ENCODE measurements around the gene WBP2. TPM values are rescaled to one million over a fixed set of nuclear protein-coding genes. Genes with fewer than 3 reads are reported as not detected.

Gene WBP2
- total RNA-seq, 1 donor = 26.8 TPM

- no peak for DNase-seq (ENCODE audit: low read depth)
- TF ChIP-seq, protein P1, sequence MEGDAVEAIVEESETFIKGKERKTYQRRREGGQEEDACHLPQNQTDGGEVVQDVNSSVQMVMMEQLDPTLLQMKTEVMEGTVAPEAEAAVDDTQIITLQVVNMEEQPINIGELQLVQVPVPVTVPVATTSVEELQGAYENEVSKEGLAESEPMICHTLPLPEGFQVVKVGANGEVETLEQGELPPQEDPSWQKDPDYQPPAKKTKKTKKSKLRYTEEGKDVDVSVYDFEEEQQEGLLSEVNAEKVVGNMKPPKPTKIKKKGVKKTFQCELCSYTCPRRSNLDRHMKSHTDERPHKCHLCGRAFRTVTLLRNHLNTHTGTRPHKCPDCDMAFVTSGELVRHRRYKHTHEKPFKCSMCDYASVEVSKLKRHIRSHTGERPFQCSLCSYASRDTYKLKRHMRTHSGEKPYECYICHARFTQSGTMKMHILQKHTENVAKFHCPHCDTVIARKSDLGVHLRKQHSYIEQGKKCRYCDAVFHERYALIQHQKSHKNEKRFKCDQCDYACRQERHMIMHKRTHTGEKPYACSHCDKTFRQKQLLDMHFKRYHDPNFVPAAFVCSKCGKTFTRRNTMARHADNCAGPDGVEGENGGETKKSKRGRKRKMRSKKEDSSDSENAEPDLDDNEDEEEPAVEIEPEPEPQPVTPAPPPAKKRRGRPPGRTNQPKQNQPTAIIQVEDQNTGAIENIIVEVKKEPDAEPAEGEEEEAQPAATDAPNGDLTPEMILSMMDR (IDR thresholded peaks at IDR 0.05; ENCODE audit: insufficient read depth, low read depth, low read length) = no peak
Observed at GRCh38 chr17:75820094-75821080, 34.7 kb downstream of the WBP2 start.

GRCh38 chr17:75819678-75820077 is 35.5 kb downstream of the WBP2 start:
- TF ChIP-seq, protein P1 (IDR thresholded peaks at IDR 0.05; ENCODE audit: insufficient read depth, low read depth, low read length) = no peak
- DNase-seq (ENCODE audit: low read depth) = no peak
- H3K4me3 ChIP-seq (ENCODE audit: low read depth, low read length) = no peak overlapping the region

More at GRCh38 chr17:75820094-75821080, 34.7 kb downstream of the WBP2 start:
- no peak overlapping the region for H3K4me3 ChIP-seq (ENCODE audit: low read depth, low read length)

- no peak for DNase-seq (ENCODE audit: low read depth)
- no peak overlapping the region for H3K4me3 ChIP-seq (ENCODE audit: low read depth, low read length)
- TF ChIP-seq, protein P1 (IDR thresholded peaks at IDR 0.05; ENCODE audit: insufficient read depth, low read depth, low read length) = no peak
Observed at GRCh38 chr17:75819116-75819515, 36.0 kb downstream of the WBP2 start.

DNA sequence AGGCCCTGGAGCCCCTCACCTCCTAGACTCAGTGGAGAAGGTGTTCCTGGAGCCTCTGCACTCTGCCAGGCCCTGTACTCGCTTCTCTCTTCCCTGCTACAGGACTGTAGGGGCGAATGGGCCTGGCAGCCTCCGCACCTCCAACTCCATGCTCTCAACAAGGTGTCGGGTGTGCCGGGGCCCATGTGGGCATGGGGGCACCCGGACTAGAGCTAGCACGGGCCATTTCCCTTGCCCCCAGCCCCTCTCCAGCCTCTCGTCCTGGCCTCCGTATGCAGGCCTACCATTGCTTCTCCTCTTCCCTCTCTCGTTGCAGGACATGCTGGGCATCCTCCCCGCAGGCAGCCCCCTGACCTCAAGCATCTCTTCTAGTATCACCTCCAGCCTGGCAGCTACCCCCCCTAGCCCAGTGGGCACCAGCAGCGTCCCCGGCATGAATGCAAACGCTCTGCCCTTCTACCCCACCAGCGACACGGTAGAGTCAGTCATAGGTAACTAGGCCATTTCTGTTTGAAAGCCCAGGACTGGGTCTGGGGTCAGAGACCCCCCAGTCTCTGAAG is 36.7 kb downstream of the WBP2 start:
- DNase-seq (ENCODE audit: low read depth) = no peak
- TF ChIP-seq, protein P1 (IDR thresholded peaks at IDR 0.05; ENCODE audit: insufficient read depth, low read depth, low read length) = no peak
- no peak overlapping the region for H3K4me3 ChIP-seq (ENCODE audit: low read depth, low read length)

- no peak for DNase-seq (ENCODE audit: low read depth)
- H3K4me3 ChIP-seq (ENCODE audit: low read depth, low read length) = no peak overlapping the region
- TF ChIP-seq, protein P1 (IDR thresholded peaks at IDR 0.05; ENCODE audit: insufficient read depth, low read depth, low read length) = no peak
Observed at GRCh38 chr17:75817571-75817970, 37.6 kb downstream of the WBP2 start.

DNA sequence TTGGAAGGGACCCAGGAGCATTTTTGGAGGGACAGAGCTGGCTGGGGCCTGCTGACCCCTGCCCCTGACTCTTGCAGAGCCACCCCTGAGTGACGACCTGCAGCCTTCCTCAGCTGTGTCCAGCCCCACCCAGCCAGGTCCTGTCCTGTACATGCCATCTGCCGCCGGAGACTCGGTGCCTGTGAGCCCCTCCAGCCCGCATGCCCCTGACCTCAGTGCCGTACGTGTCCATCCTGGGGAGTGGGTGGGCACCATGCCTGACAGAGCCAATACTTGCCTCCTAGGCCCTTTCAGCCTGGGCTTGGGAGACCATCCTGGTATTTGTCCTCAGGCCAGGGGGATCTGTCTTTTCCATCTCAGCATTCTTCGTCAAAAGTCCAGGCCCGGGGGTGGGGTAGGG is 38.4 kb downstream of the WBP2 start:
- DNase-seq (ENCODE audit: low read depth) = no peak
- TF ChIP-seq, protein P1 (IDR thresholded peaks at IDR 0.05; ENCODE audit: insufficient read depth, low read depth, low read length) = no peak
- H3K4me3 ChIP-seq (ENCODE audit: low read depth, low read length) = no peak overlapping the region

All from fibroblast of villous mesenchyme (primary cell).